Trophoblast cell (in vitro differentiated cells and primary cell): ENCODE results near the gene RAB15.
A peak's percentile ranks its signal among the peaks of the same experiment; 100 is the strongest.

Experiments used
- DNase-seq, 2 donors: peaks; one replicate each; pipeline ENCODE4 v3.0.0-alpha.2; 2016
- H2AFZ ChIP-seq: 2 replicates; pipeline ENCODE4 v1.6.1; 2013; ENCODE audit warnings: low read length, moderate library complexity, mild to moderate bottlenecking; ENCODE audit not compliant: insufficient read depth, poor library complexity
- H2AK5ac ChIP-seq: 2 replicates; pipeline ENCODE4 v1.6.1; 2013; ENCODE audit warnings: mild to moderate bottlenecking, low read length
- H2BK120ac ChIP-seq: 2 replicates; pipeline ENCODE4 v1.6.1; 2013; ENCODE audit warnings: low read length, mild to moderate bottlenecking, moderate library complexity; ENCODE audit not compliant: insufficient read depth, poor library complexity
- H2BK12ac ChIP-seq: 2 replicates; pipeline ENCODE4 v1.6.1; 2013; ENCODE audit warnings: mild to moderate bottlenecking, low read length, moderate library complexity
- H2BK5ac ChIP-seq: 2 replicates; pipeline ENCODE4 v1.6.1; 2013; ENCODE audit warnings: low read length, low read depth, moderate library complexity, mild to moderate bottlenecking; ENCODE audit not compliant: poor library complexity
- H3K14ac ChIP-seq: 2 replicates; pipeline ENCODE4 v1.6.1; 2013; ENCODE audit warnings: mild to moderate bottlenecking, low read length
- H3K18ac ChIP-seq: 2 replicates; pipeline ENCODE4 v1.6.1; 2013; ENCODE audit warnings: mild to moderate bottlenecking, low read length
- H3K23ac ChIP-seq: 2 replicates; pipeline ENCODE4 v1.6.1; 2013; ENCODE audit warnings: low read length
- H3K27ac ChIP-seq: 2 replicates; pipeline ENCODE4 v1.5.1; 2013; ENCODE audit warnings: low read depth, mild to moderate bottlenecking, inconsistent platforms, low read length, moderate library complexity
- H3K27me3 ChIP-seq: 2 replicates; pipeline ENCODE4 v1.6.1; 2013; ENCODE audit warnings: inconsistent platforms, mild to moderate bottlenecking, low read length, moderate library complexity; ENCODE audit not compliant: insufficient read depth
- H3K36me3 ChIP-seq, 2 experiments: 1 replicate in 1 of 2; 2 replicates in 1 of 2; pipeline ENCODE4 v1.6.1; 2013; ENCODE audit warnings: low read length in 2 of 2, mild to moderate bottlenecking in 2 of 2, moderate library complexity in 1 of 2; ENCODE audit not compliant: insufficient read depth in 2 of 2, control insufficient read depth in 1 of 2
- H3K4ac ChIP-seq: 2 replicates; pipeline ENCODE4 v1.6.1; 2013; ENCODE audit warnings: low read depth, mild to moderate bottlenecking, low read length, moderate library complexity
- H3K4me1 ChIP-seq, 2 experiments: 1 replicate in 1 of 2; 2 replicates in 1 of 2; pipeline ENCODE4 v1.6.1; 2013; ENCODE audit warnings: low read length in 2 of 2, mild to moderate bottlenecking in 2 of 2, moderate library complexity in 1 of 2; ENCODE audit not compliant: insufficient read depth in 2 of 2, control insufficient read depth in 1 of 2
- H3K4me2 ChIP-seq: 2 replicates; pipeline ENCODE4 v1.6.1; 2013; ENCODE audit warnings: inconsistent platforms, mild to moderate bottlenecking, low read length, moderate library complexity
- H3K4me3 ChIP-seq: 2 replicates; pipeline ENCODE4 v1.5.1; 2013; ENCODE audit warnings: mild to moderate bottlenecking, low read depth, low read length, inconsistent platforms
- H3K79me1 ChIP-seq: one replicate; pipeline ENCODE4 v1.6.1; 2013; ENCODE audit warnings: low read length
- H3K79me2 ChIP-seq: 2 replicates; pipeline ENCODE4 v1.6.1; 2013; ENCODE audit warnings: low read length, mild to moderate bottlenecking; ENCODE audit not compliant: control insufficient read depth, insufficient read depth, poor library complexity
- H3K9ac ChIP-seq: 2 replicates; pipeline ENCODE4 v1.6.1; 2013; ENCODE audit warnings: mild to moderate bottlenecking, low read length
- H3K9me3 ChIP-seq: 2 replicates; pipeline ENCODE4 v1.6.1; 2013; ENCODE audit warnings: low read depth, mild to moderate bottlenecking, control low read depth, inconsistent platforms, low read length; ENCODE audit not compliant: insufficient read depth
- H4K12ac ChIP-seq: 2 replicates; pipeline ENCODE4 v1.6.1; 2013; ENCODE audit warnings: low read depth, mild to moderate bottlenecking, low read length, moderate library complexity
- H4K8ac ChIP-seq: 2 replicates; pipeline ENCODE4 v1.6.1; 2013; ENCODE audit warnings: low read depth, mild to moderate bottlenecking, low read length, moderate library complexity
- H4K91ac ChIP-seq: one replicate; pipeline ENCODE4 v1.6.1; 2013; ENCODE audit warnings: low read depth, mild to moderate bottlenecking, low read length, moderate library complexity
- WGBS: extraction: QIAGEN DNeasy Blood & Tissue Kit; methylation state at CpG from one replicate; pipeline ENCODE4 v1.1.7; 2013; ENCODE audit warnings: missing lambda C conversion rate; ENCODE audit not compliant: insufficient read length, insufficient coverage; ENCODE audit errors: extremely low coverage; 5-methylcytosine and 5-hydroxymethylcytosine counted together

The RAB15 gene

GRCh38 chr14:64971491-64971942 is 619 bp downstream of the RAB15 start:
- no CpG with 5 or more reads among the region's 31 CpGs for WGBS
- Histone ChIP-seq H4K8ac (peak overlapping the region; percentile 63), H3K23ac (no peak overlapping the region)

GRCh38 chr14:64970776-64971477 is 1.2 kb downstream of the RAB15 start:
- Histone ChIP-seq H4K12ac (no peak overlapping the region), H3K79me2 (peaks cover 3% of the 10 kb centered on the region), H4K91ac (peak overlapping the region; percentile 50), H3K79me1 (peaks cover 13% of the 10 kb centered on the region), H3K36me3 (no peaks in the 10 kb centered on the region), H2AK5ac (no peak overlapping the region), H3K4me2 (peak overlapping the region; percentile 85), H2BK5ac (no peak overlapping the region), H3K18ac (peak overlapping the region; percentile 18), H2AFZ (peak overlapping the region; percentile 64), H3K27me3 (no peaks in the 10 kb centered on the region), H3K14ac (peak overlapping the region; percentile 61), H2BK12ac (no peak overlapping the region), H2BK120ac (no peak overlapping the region), H4K8ac (no peak overlapping the region), H3K4me1 (peaks cover 25 to 28% of the 10 kb centered on the region in 2 experiments), H3K9me3 (no peaks in the 10 kb centered on the region), H3K27ac (no peak overlapping the region), H3K4ac (no peak overlapping the region), H3K9ac (no peak overlapping the region), H3K23ac (no peak overlapping the region), H3K4me3 (peak overlapping the region; percentile 87)
- peak; percentile 71 to 75 for DNase-seq
- no CpG with 5 or more reads among the region's 8 CpGs for WGBS

More at GRCh38 chr14:64971491-64971942, 619 bp downstream of the RAB15 start:
- H3K18ac ChIP-seq = peak overlapping the region; percentile 18
- peaks cover 3% of the 10 kb centered on the region for H3K79me2 ChIP-seq
- peak overlapping the region; percentile 15 for H2AK5ac ChIP-seq
- H3K79me1 ChIP-seq = peaks cover 12% of the 10 kb centered on the region
- no peaks in the 10 kb centered on the region for H3K9me3 ChIP-seq
- H3K27me3 ChIP-seq = no peaks in the 10 kb centered on the region
- no peak overlapping the region for H3K27ac ChIP-seq
- no peak overlapping the region for H3K9ac ChIP-seq
- no peak overlapping the region for H2BK5ac ChIP-seq
- H2AFZ ChIP-seq = peak overlapping the region; percentile 64
- peak overlapping the region; percentile 51 for H3K4ac ChIP-seq
- peak overlapping the region; percentile 39 for H4K12ac ChIP-seq
- peak overlapping the region; percentile 87 for H3K4me3 ChIP-seq
- H2BK120ac ChIP-seq = peak overlapping the region; percentile 21
- no peaks in the 10 kb centered on the region for H3K36me3 ChIP-seq
- H2BK12ac ChIP-seq = peak overlapping the region; percentile 11
- peak overlapping the region; percentile 50 for H4K91ac ChIP-seq
- no peak for DNase-seq
- peak overlapping the region; percentile 85 for H3K4me2 ChIP-seq
- H3K14ac ChIP-seq = peak overlapping the region; percentile 72
- H3K4me1 ChIP-seq = peaks cover 22 to 25% of the 10 kb centered on the region in 2 experiments

GRCh38 chr14:64970041-64970440 is 2.1 kb downstream of the RAB15 start:
- Histone ChIP-seq H3K9ac (no peak overlapping the region), H3K79me1 (peaks cover 16% of the 10 kb centered on the region), H4K8ac (no peak overlapping the region), H4K91ac (no peak overlapping the region), H2AK5ac (no peak overlapping the region), H3K14ac (no peak overlapping the region), H3K18ac (no peak overlapping the region), H3K4me1 (peaks cover 29 to 30% of the 10 kb centered on the region in 2 experiments), H4K12ac (no peak overlapping the region), H3K23ac (no peak overlapping the region), H3K27ac (no peak overlapping the region), H3K4me2 (no peak overlapping the region), H3K27me3 (no peaks in the 10 kb centered on the region), H2AFZ (no peak overlapping the region), H2BK5ac (no peak overlapping the region), H3K9me3 (no peaks in the 10 kb centered on the region), H3K36me3 (no peaks in the 10 kb centered on the region), H3K4me3 (no peak overlapping the region), H3K4ac (no peak overlapping the region), H3K79me2 (peaks cover 3% of the 10 kb centered on the region), H2BK120ac (no peak overlapping the region), H2BK12ac (no peak overlapping the region)
- no peak for DNase-seq
- WGBS = no CpG with 5 or more reads among the region's 3 CpGs

- Histone ChIP-seq H2AK5ac (no peak overlapping the region), H3K9ac (no peak overlapping the region)
Measured at GRCh38 chr14:64968651-64969050, 3.5 kb downstream of the RAB15 start.

More at GRCh38 chr14:64968651-64969050, 3.5 kb downstream of the RAB15 start:
- Histone ChIP-seq H3K14ac (no peak overlapping the region), H3K4ac (no peak overlapping the region), H2AFZ (no peak overlapping the region), H4K91ac (no peak overlapping the region), H3K4me2 (no peak overlapping the region), H3K4me1 (peaks cover 29 to 30% of the 10 kb centered on the region in 2 experiments), H2BK5ac (no peak overlapping the region), H2BK12ac (no peak overlapping the region), H3K4me3 (no peak overlapping the region), H4K8ac (no peak overlapping the region), H3K79me2 (peaks cover 3% of the 10 kb centered on the region), H3K27me3 (no peaks in the 10 kb centered on the region), H4K12ac (no peak overlapping the region), H3K23ac (no peak overlapping the region), H3K18ac (no peak overlapping the region), H3K27ac (no peak overlapping the region), H2BK120ac (no peak overlapping the region), H3K79me1 (peaks cover 16% of the 10 kb centered on the region), H3K9me3 (no peaks in the 10 kb centered on the region), H3K36me3 (no peaks in the 10 kb centered on the region)
- no CpG with 5 or more reads among the region's 6 CpGs for WGBS
- peak in 1 of 2 donors; percentile 30 for DNase-seq
